Lung (tissue), 12 donors: ENCODE measurements around the gene BCL2. TPM values are rescaled to one million over a fixed set of nuclear protein-coding genes. Genes with fewer than 3 reads are reported as not detected.

Source experiments
- ATAC-seq: fragments of 200-7000 bp; cut with Tn5 transposase; one replicate; pipeline ENCODE4 v1.9.1; 2020; ENCODE audit warnings: moderate number of reproducible peaks; ENCODE audit not compliant: insufficient read depth, low FRiP score
- DNase-seq, 3 donors: peaks; one replicate each; pipeline ENCODE4 v3.0.0-alpha.2; 2013 to 2017
- H3K27ac ChIP-seq, 2 donors: one replicate each; pipeline ENCODE4 v1.5.1; 2013; ENCODE audit warnings: mild to moderate bottlenecking in 2 of 2, moderate library complexity in 2 of 2, control low read depth in 1 of 2, inconsistent platforms in 1 of 2, low read depth in 1 of 2, low read length in 1 of 2
- H3K27me3 ChIP-seq, 3 donors: one replicate each; pipeline ENCODE4 v1.5.1; 2013; ENCODE audit warnings: low read length in 2 of 3; ENCODE audit not compliant: control insufficient read depth in 3 of 3, insufficient read depth in 3 of 3
- H3K36me3 ChIP-seq, 4 donors: one replicate each; pipeline ENCODE4 v1.5.1; 2013; ENCODE audit warnings: low read length in 4 of 4, mild to moderate bottlenecking in 1 of 4, moderate library complexity in 1 of 4; ENCODE audit not compliant: control insufficient read depth in 4 of 4, insufficient read depth in 4 of 4
- H3K4me1 ChIP-seq, 5 donors: one replicate each; pipeline ENCODE4 v1.5.1; 2013; ENCODE audit warnings: low read length in 5 of 5, mild to moderate bottlenecking in 2 of 5, moderate library complexity in 1 of 5; ENCODE audit not compliant: control insufficient read depth in 5 of 5, insufficient read depth in 5 of 5
- H3K4me3 ChIP-seq: one replicate; pipeline ENCODE4 v1.5.1; 2013; ENCODE audit warnings: mild to moderate bottlenecking, control low read depth, moderate library complexity
- H3K9ac ChIP-seq, 2 donors: one replicate each; pipeline ENCODE4 v1.5.1; 2013; ENCODE audit warnings: low read length in 2 of 2, control low read depth in 1 of 2; ENCODE audit not compliant: insufficient read depth in 1 of 2
- H3K9me3 ChIP-seq, 4 donors: one replicate each; pipeline ENCODE4 v1.5.1; 2013; ENCODE audit warnings: low read length in 3 of 4, mild to moderate bottlenecking in 1 of 4, moderate library complexity in 1 of 4; ENCODE audit not compliant: control insufficient read depth in 4 of 4, insufficient read depth in 3 of 4
- CTCF ChIP-seq: IDR thresholded peaks from 2 replicates; pipeline ENCODE4 v1.5.1; 2012; ENCODE audit warnings: mild to moderate bottlenecking; ENCODE audit errors: control extremely low read depth, extremely low read depth
- WGBS, 2 donors: extraction: QIAGEN DNeasy Blood & Tissue Kit; methylation state at CpG; one replicate each; pipeline ENCODE4 v1.1.7; 2013; 5-methylcytosine and 5-hydroxymethylcytosine counted together
- polyA plus RNA-seq, 2 donors: library from polyadenylated mRNA; stranded (reverse); fragments of 200-250 nt; gene quantifications; one replicate each; pipeline ENCODE4 v1.2.1, GENCODE V29; 2013
- total RNA-seq, 2 donors: library from RNA; depleted of rRNA in 1 of 2; stranded (reverse); fragments of >200 nt in 1 of 2; gene quantifications; one replicate each; pipeline ENCODE4 v1.2.1, GENCODE V29; 2014 to 2021
- donor health status: control.
- donor health status: control.
- donor health status: Bipolar disorder and iron deficiency.
- donor health status: healthy.
- donor health status: DM: yes; HTN: yes; CAD: no.

Gene BCL2
- total and polyA plus RNA-seq, 4 donors: 1.5 to 30.9 (median 5.3) TPM

GRCh38 chr18:63356272-63356896 lies 36.8 kb upstream of the BCL2 start:
- no peak overlapping the region for H3K27ac ChIP-seq
- no peak overlapping the region for H3K4me3 ChIP-seq
- TF ChIP-seq CTCF: no peak
- 93 to 97% methylated on average over 7 of the region's 7 CpGs for WGBS, 2 donors
- H3K27me3 ChIP-seq: no peaks in the 10 kb centered on the region
- H3K36me3 ChIP-seq: peaks cover 15 to 48% (median 29%) of the 10 kb centered on the region in 4 donors
- DNase-seq: no peak
- H3K9ac ChIP-seq: no peak overlapping the region
- ATAC-seq: no peak
- H3K4me1 ChIP-seq: peaks cover 0 to 3% (median 0%) of the 10 kb centered on the region in 5 donors
- no peaks in the 10 kb centered on the region for H3K9me3 ChIP-seq

- ATAC-seq (no peak), DNase-seq (no peak)
- no peak overlapping the region for H3K9ac ChIP-seq
- no peak for TF ChIP-seq CTCF
- peaks cover 0 to 8% (median 0%) of the 10 kb centered on the region in 5 donors for H3K4me1 ChIP-seq
- no peak overlapping the region for H3K4me3 ChIP-seq
- H3K27me3 ChIP-seq: no peaks in the 10 kb centered on the region
- peaks cover 29 to 57% (median 41%) of the 10 kb centered on the region in 4 donors for H3K36me3 ChIP-seq
- no peak overlapping the region for H3K27ac ChIP-seq
- 49 to 50% methylated on average over 2 of the region's 2 CpGs for WGBS, 2 donors
- H3K9me3 ChIP-seq: peaks cover 0 to 1% (median 0%) of the 10 kb centered on the region in 4 donors
Observed at GRCh38 chr18:63350230-63350629, 30.7 kb upstream of the BCL2 start.

GRCh38 chr18:63348508-63349136 lies 29.1 kb upstream of the BCL2 start:
- Histone ChIP-seq H3K4me1 (peaks cover 0 to 8% (median 0%) of the 10 kb centered on the region in 5 donors), H3K27me3 (no peaks in the 10 kb centered on the region), H3K27ac (no peak overlapping the region), H3K4me3 (no peak overlapping the region), H3K9me3 (peaks cover 0 to 1% (median 0%) of the 10 kb centered on the region in 4 donors), H3K9ac (no peak overlapping the region), H3K36me3 (peaks cover 36 to 46% (median 42%) of the 10 kb centered on the region in 4 donors)
- TF ChIP-seq CTCF: no peak
- DNase-seq: no peak
- WGBS, 2 donors: 96 to 97% methylated on average over 7 of the region's 7 CpGs
- no peak for ATAC-seq
